ENCODE results near the gene TMUB2.

Gene TMUB2

GRCh38 chr17:44164476-44164875 is 22.3 kb upstream of the TMUB2 start:
- Histone ChIP-seq H3K36me3 (ENCODE audit: control insufficient read depth, insufficient read depth, low read length) (peaks cover 9% of the 10 kb centered on the region), H3K27me3 (replicated peaks; ENCODE audit: control insufficient read depth, insufficient read depth, low read length) (no peaks in the 10 kb centered on the region), H3K4me3 (replicated peaks; ENCODE audit: low read depth, low read length) (no peak overlapping the region)
- no peak for DNase-seq (ENCODE audit: extremely low read depth, insufficient read length)
- no peak for TF ChIP-seq CTCF (IDR thresholded peaks at IDR 0.05; ENCODE audit: insufficient read depth, low read length, poor library complexity, severe bottlenecking)

- no peak overlapping the region for H3K4me3 ChIP-seq (replicated peaks; ENCODE audit: low read depth, low read length)
- H3K27me3 ChIP-seq (replicated peaks; ENCODE audit: control insufficient read depth, insufficient read depth, low read length): no peaks in the 10 kb centered on the region
- TF ChIP-seq CTCF (IDR thresholded peaks at IDR 0.05; ENCODE audit: insufficient read depth, low read length, poor library complexity, severe bottlenecking): no peak
- H3K36me3 ChIP-seq (ENCODE audit: control insufficient read depth, insufficient read depth, low read length): no peaks in the 10 kb centered on the region
- DNase-seq (ENCODE audit: extremely low read depth, insufficient read length): no peak
Observed at GRCh38 chr17:44167181-44167861, 19.5 kb upstream of the TMUB2 start.

- H3K36me3 ChIP-seq (ENCODE audit: control insufficient read depth, insufficient read depth, low read length): no peaks in the 10 kb centered on the region; the same call in 1 of the 2 replicates
- DNase-seq (ENCODE audit: extremely low read depth, insufficient read length): no peak
- no peak overlapping the region for H3K4me3 ChIP-seq (replicated peaks; ENCODE audit: low read depth, low read length)
- no peak for TF ChIP-seq CTCF (IDR thresholded peaks at IDR 0.05; ENCODE audit: insufficient read depth, low read length, poor library complexity, severe bottlenecking)
- H3K27me3 ChIP-seq (replicated peaks; ENCODE audit: control insufficient read depth, insufficient read depth, low read length): no peaks in the 10 kb centered on the region
Observed at GRCh38 chr17:44170135-44170498, 16.7 kb upstream of the TMUB2 start.

DNA sequence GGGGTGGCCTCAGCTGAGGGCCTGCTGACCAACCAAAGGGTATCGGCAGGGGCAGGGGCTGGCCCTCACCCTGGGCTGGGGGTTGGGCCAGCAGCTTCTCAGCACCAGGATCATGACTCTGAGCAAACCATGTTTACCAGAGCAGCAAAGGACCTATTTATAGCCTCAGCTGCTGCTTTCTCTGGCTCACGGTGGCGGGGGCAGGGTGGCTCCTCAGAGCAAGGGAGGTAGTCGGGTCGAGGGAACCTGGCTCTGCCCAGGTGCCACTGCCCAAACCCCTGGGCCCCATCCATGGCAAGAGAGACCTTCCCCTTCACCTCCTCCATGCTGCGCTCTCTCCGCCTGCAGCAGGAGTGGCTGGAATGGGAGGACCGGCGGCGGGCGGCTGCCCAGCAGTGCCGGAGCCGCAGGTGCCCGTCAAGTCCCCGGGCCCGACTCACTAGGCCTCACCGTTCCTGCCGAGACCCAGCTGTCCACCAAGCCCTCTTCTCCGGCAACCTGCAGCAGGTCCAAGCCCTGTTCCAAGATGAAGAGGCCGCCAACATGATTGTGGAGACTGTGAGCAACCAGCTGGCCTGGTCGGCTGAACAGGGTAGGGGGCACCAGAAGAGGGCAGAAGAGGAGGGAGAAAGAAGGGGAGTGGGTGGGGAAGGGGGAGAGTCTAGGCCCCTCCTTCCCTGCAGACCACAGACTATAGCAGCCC is 16.1 kb upstream of the TMUB2 start, which contains the start of gene ASB16:
TSS of gene ASB16 (plus strand) at position 206 of the 703 bp plus-strand sequence. CDS start at position 292, 86 bp downstream.
- H3K36me3 ChIP-seq (ENCODE audit: control insufficient read depth, insufficient read depth, low read length): no peaks in the 10 kb centered on the region; the same call in 1 of the 2 replicates
- no peak for TF ChIP-seq CTCF (IDR thresholded peaks at IDR 0.05; ENCODE audit: insufficient read depth, low read length, poor library complexity, severe bottlenecking)
- no peak within 1 kb of the TSS for H3K4me3 ChIP-seq (replicated peaks; ENCODE audit: low read depth, low read length)
- no peak for DNase-seq (ENCODE audit: extremely low read depth, insufficient read length)
- H3K27me3 ChIP-seq (replicated peaks; ENCODE audit: control insufficient read depth, insufficient read depth, low read length): no peaks in the 10 kb centered on the region

GRCh38 chr17:44171931-44172455 is 14.8 kb upstream of the TMUB2 start:
- TF ChIP-seq CTCF (IDR thresholded peaks at IDR 0.05; ENCODE audit: insufficient read depth, low read length, poor library complexity, severe bottlenecking): no peak
- Histone ChIP-seq H3K36me3 (ENCODE audit: control insufficient read depth, insufficient read depth, low read length) (peaks cover 3% of the 10 kb centered on the region), H3K4me3 (replicated peaks; ENCODE audit: low read depth, low read length) (no peak overlapping the region), H3K27me3 (replicated peaks; ENCODE audit: control insufficient read depth, insufficient read depth, low read length) (no peaks in the 10 kb centered on the region)
- DNase-seq (ENCODE audit: extremely low read depth, insufficient read length): no peak

Measured in GM06990 (cell line).